K562 (cell line): ENCODE data around the gene MAST4. TPM values are rescaled to one million over a fixed set of nuclear protein-coding genes. Genes with fewer than 3 reads are reported as not detected.

Experiments used
- ATAC-seq: fragments of 200-7000 bp; cut with Tn5 transposase; 3 replicates; pipeline ENCODE4 v1.9.1; 2020; ENCODE audit warnings: moderate library complexity
- BruUV-seq: library from RNA; stranded (reverse); fragments of 400-500 nt; replicated peaks from 2 replicates; lab custom pipeline; 2021; lab: Mats Ljungman, UMichigan
- CTCF ChIA-PET: fragments of 300-600 bp; formaldehyde crosslinking; extraction: SDS; loops from one replicate; lab custom pipeline; 2021; ENCODE audit warnings: low intra/inter-chr PET ratio; lab: Yijun Ruan, JAX
- POLR2A ChIA-PET: fragments of 300-600, 350-650 bp; sonication (Branson Sonifier 250); formaldehyde crosslinking; extraction: SDS; loops from one replicate; lab custom pipeline; 2021; ENCODE audit warnings: antibody characterized with exemption, inconsistent platforms; lab: Yijun Ruan, JAX
- DNase-seq, 4 experiments: peaks; one replicate each; pipeline versions ENCODE4 v3.0.0 to v3.0.0-alpha.2; 2011 to 2018; ENCODE audit warnings: low spot score in 3 of 4, mixed read lengths in 3 of 4; ENCODE audit errors: extremely low read depth in 1 of 4
- FAIRE-seq: peaks from 2 replicates; lab custom pipeline; 2011; peaks lifted over from hg19 to GRCh38; lab: Jason Lieb, UNC
- H2AFZ ChIP-seq: 2 replicates; pipeline ENCODE4 v1.6.0; 2011; ENCODE audit warnings: low read depth, low read length, control low read depth, inconsistent platforms
- H3K27ac ChIP-seq: fragments of 200-600 bp; 3 replicates; pipeline ENCODE4 v1.8.0; 2011; ENCODE audit warnings: low read depth, mild to moderate bottlenecking, control low read depth, inconsistent platforms, low read length, moderate library complexity, mixed read lengths; ENCODE audit errors: extremely low read depth
- H3K27me3 ChIP-seq, 2 experiments: fragments of 300-600 bp in 1 of 2; 2 replicates in 1 of 2; 3 replicates in 1 of 2; pipeline versions ENCODE4 v1.6.0 to v1.8.0; 2011; ENCODE audit warnings: inconsistent platforms in 2 of 2, low read length in 2 of 2, mild to moderate bottlenecking in 1 of 2, mixed read lengths in 1 of 2, moderate library complexity in 1 of 2; ENCODE audit not compliant: control insufficient read depth in 2 of 2, insufficient read depth in 2 of 2
- H3K36me3 ChIP-seq: fragments of 300-600 bp; 3 replicates; pipeline ENCODE4 v1.8.0; 2011; ENCODE audit warnings: mild to moderate bottlenecking, low read length, inconsistent platforms; ENCODE audit not compliant: control insufficient read depth, insufficient read depth
- H3K4me1 ChIP-seq, 2 experiments: fragments of 200-600 bp in 1 of 2; replicated peaks in 1 of 2; 2 replicates in 1 of 2; 3 replicates in 1 of 2; pipeline versions ENCODE4 v1.5.1 to v1.8.0; 2011; ENCODE audit warnings: inconsistent platforms in 2 of 2, low read length in 2 of 2, mild to moderate bottlenecking in 1 of 2, mixed read lengths in 1 of 2, moderate library complexity in 1 of 2; ENCODE audit not compliant: control insufficient read depth in 2 of 2, insufficient read depth in 2 of 2
- H3K4me2 ChIP-seq: 2 replicates; pipeline ENCODE4 v1.6.1; 2011; ENCODE audit warnings: low read length, control low read depth, inconsistent platforms, mixed read lengths; ENCODE audit not compliant: insufficient read depth
- H3K4me3 ChIP-seq: fragments of 200-600 bp; sonication (generic), shearing (Covaris generic); 2 replicates; pipeline ENCODE4 v1.5.1; 2016; ENCODE audit warnings: control low read depth, inconsistent platforms
- H3K79me2 ChIP-seq: fragments of 200-600 bp; 3 replicates; pipeline ENCODE4 v1.8.0; 2011; ENCODE audit warnings: low read length, inconsistent platforms; ENCODE audit not compliant: control insufficient read depth, insufficient read depth
- H3K9ac ChIP-seq, 2 experiments: 2 replicates each; pipeline versions ENCODE4 v1.6.0 to v1.6.1; 2011; ENCODE audit warnings: low read depth in 2 of 2, low read length in 2 of 2, control low read depth in 1 of 2, inconsistent platforms in 1 of 2, mild to moderate bottlenecking in 1 of 2, mixed read lengths in 1 of 2; ENCODE audit not compliant: insufficient read depth in 1 of 2
- H3K9me1 ChIP-seq: one replicate; pipeline ENCODE4 v1.6.0; 2011; ENCODE audit warnings: inconsistent platforms, mild to moderate bottlenecking, low read length, moderate library complexity; ENCODE audit not compliant: control insufficient read depth, insufficient read depth
- H3K9me3 ChIP-seq: replicated peaks from 2 replicates; pipeline ENCODE4 v1.5.1; 2011; ENCODE audit warnings: low read depth, low read length, inconsistent platforms; ENCODE audit not compliant: control insufficient read depth, insufficient read depth
- H4K20me1 ChIP-seq: replicated peaks from 2 replicates; pipeline ENCODE4 v1.6.1; 2011; ENCODE audit warnings: low read length, inconsistent platforms, mixed read lengths; ENCODE audit not compliant: control insufficient read depth, insufficient read depth
- MGA ChIP-seq: fragments of 450-650 bp; IDR thresholded peaks from 2 replicates; pipeline ENCODE4 v1.6.1; 2016; ENCODE audit warnings: mild to moderate bottlenecking, moderate library complexity
- SMAD3 ChIP-seq: fragments of 450-650 bp; formaldehyde crosslinking; conservative IDR thresholded peaks from 2 replicates; pipeline ENCODE4 v1.4.0; 2020; ENCODE audit warnings: mild to moderate bottlenecking
- ZBED1 ChIP-seq: IDR thresholded peaks from 2 replicates; pipeline ENCODE4 v1.6.1; 2014
- WGBS: fragments of 100-300 bp; shearing (Covaris generic); methylation state at CpG from one replicate; pipeline ENCODE4 v1.1.6; 2016; ENCODE audit warnings: low coverage, mixed read lengths; ENCODE audit not compliant: insufficient coverage; ENCODE audit errors: missing lambda C conversion rate; 5-methylcytosine and 5-hydroxymethylcytosine counted together
- in situ Hi-C: fragments of 300-500 bp; cut with MboI; formaldehyde crosslinking; loops from 4 replicates; pipeline ENCODE4 v1.15.0; 2018; ENCODE audit warnings: inconsistent platforms, mixed read lengths
- intact Hi-C: fragments of 100-400 bp; cut with micrococcal nuclease; formaldehyde crosslinking; loops from 2 replicates; pipeline ENCODE4 v1.14.2; 2022
- polyA plus RNA-seq, 8 experiments: library from polyadenylated mRNA; depleted of rRNA in 4 of 8; stranded (reverse) in 5 of 8; unstranded in 3 of 8; fragments of >200 nt; fragmentation: Nextera tagmentation in 2 of 8; fragmentation: Illumina TruSeq in 1 of 8; extraction: Ambion mirVana in 2 of 8; extraction: Trizol in 1 of 8; gene quantifications; 2 replicates each; pipeline versions ENCODE4 v1.2.1 to v1.2.3, GENCODE V29; 2011 to 2014; ENCODE audit warnings: inconsistent platforms in 1 of 8, missing spikeins in 1 of 8
- total RNA-seq, 7 experiments: library from RNA; depleted of rRNA in 6 of 7; stranded (reverse); fragments of >200 nt in 6 of 7; fragmentation: Illumina TruSeq in 2 of 7; extraction: Trizol in 2 of 7; gene quantifications; 2 replicates each; pipeline versions ENCODE4 v1.2.1 to v1.2.3, GENCODE V29; 2011 to 2021; ENCODE audit warnings: low replicate concordance in 1 of 7
- TF ChIP-seq, protein P1 (sequence below): fragments of 450-650 bp; IDR thresholded peaks from 2 replicates; pipeline ENCODE4 v1.6.1; 2016; ENCODE audit warnings: low read depth, mild to moderate bottlenecking, moderate library complexity
- TF ChIP-seq, protein P2 (sequence below), 2 experiments: fragments of 450-650 bp; IDR thresholded peaks; 2 replicates each; pipeline ENCODE4 v1.6.1; 2016

MAST4 gene
- total and polyA plus RNA-seq, 9 of the 15 experiments (the other 6 are each of a cell fraction or from before 2014, with no cell fraction given) = 0.88 to 10.1 (median 5.2) TPM

GRCh38 chr5:66897356-66897755, 301.2 kb downstream of the MAST4 start:
- FAIRE-seq (no peak), DNase-seq (no peak), ATAC-seq (no peak)
- no peak overlapping the region for H3K9ac ChIP-seq
- no peaks in the 10 kb centered on the region for H3K36me3 ChIP-seq
- H3K27me3 ChIP-seq = no peaks in the 10 kb centered on the region; a peak in 1 of 5 replicates
- H3K9me3 ChIP-seq = no peaks in the 10 kb centered on the region
- no peak overlapping the region for H3K4me2 ChIP-seq
- in situ Hi-C loops (no loop called here), intact Hi-C loops (no loop called here)
- no peaks in the 10 kb centered on the region for H3K9me1 ChIP-seq
- under 1% methylated on average over 9 of the region's 9 CpGs for whole genome bisulfite sequencing
- ChIA-PET POLR2A (interaction anchor here (0.7 kb wide), 1 partner anchor 80 kb away, joined by 3 read pairs; no protein-coding TSS in a partner anchor), CTCF (interaction anchor here (0.6 kb wide), 1 partner anchor 79 kb away, joined by 3 read pairs; no protein-coding TSS in a partner anchor)
- no peaks in the 10 kb centered on the region for H3K79me2 ChIP-seq
- H3K4me3 ChIP-seq = no peak overlapping the region
- no peak overlapping the region for H2AFZ ChIP-seq
- H4K20me1 ChIP-seq = 0 out of 2 replicates have a peak, but pooled peaks cover 4% of the 10 kb centered on the region
- no TSS peak for BruUV-seq
- no peak overlapping the region for H3K27ac ChIP-seq
- no peaks in the 10 kb centered on the region; a peak in 1 of 5 replicates for H3K4me1 ChIP-seq
- TF ChIP-seq, protein P1, sequence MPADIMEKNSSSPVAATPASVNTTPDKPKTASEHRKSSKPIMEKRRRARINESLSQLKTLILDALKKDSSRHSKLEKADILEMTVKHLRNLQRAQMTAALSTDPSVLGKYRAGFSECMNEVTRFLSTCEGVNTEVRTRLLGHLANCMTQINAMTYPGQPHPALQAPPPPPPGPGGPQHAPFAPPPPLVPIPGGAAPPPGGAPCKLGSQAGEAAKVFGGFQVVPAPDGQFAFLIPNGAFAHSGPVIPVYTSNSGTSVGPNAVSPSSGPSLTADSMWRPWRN = no peak
- TF ChIP-seq, protein P2, sequence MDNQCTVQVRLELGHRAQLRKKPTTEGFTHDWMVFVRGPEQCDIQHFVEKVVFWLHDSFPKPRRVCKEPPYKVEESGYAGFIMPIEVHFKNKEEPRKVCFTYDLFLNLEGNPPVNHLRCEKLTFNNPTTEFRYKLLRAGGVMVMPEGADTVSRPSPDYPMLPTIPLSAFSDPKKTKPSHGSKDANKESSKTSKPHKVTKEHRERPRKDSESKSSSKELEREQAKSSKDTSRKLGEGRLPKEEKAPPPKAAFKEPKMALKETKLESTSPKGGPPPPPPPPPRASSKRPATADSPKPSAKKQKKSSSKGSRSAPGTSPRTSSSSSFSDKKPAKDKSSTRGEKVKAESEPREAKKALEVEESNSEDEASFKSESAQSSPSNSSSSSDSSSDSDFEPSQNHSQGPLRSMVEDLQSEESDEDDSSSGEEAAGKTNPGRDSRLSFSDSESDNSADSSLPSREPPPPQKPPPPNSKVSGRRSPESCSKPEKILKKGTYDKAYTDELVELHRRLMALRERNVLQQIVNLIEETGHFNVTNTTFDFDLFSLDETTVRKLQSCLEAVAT (IDR thresholded peaks at IDR 0.05) = no peak
- no peak for TF ChIP-seq ZBED1
- no peak for TF ChIP-seq SMAD3 (CRISPR knock-in tag)
- no peak for TF ChIP-seq MGA
